H1 (cell line): ENCODE data around the gene TPM1. TPM values are rescaled to one million over a fixed set of nuclear protein-coding genes. Genes with fewer than 3 reads are reported as not detected.
A peak's percentile ranks its signal among the peaks of the same experiment; 100 is the strongest.

Experiments used
- CTCF ChIA-PET: fragments of 300-600 bp; sonication (Branson Sonifier 250); formaldehyde crosslinking; loops from one replicate; lab custom pipeline; 2021; ENCODE audit not compliant: partially characterized antibody; lab: Charles Lee
- POLR2A ChIA-PET: fragments of 300-600 bp; sonication (Branson Sonifier 250); formaldehyde crosslinking; loops from one replicate; lab custom pipeline; 2021; ENCODE audit warnings: inconsistent platforms; ENCODE audit not compliant: partially characterized antibody; lab: Charles Lee
- DNase-seq, 2 experiments: peaks; one replicate each; pipeline versions ENCODE4 v3.0.0 to v3.0.0-alpha.2; 2010 to 2022; ENCODE audit warnings: low spot score in 2 of 2, low read depth in 1 of 2, mixed read lengths in 1 of 2
- FAIRE-seq: peaks from 2 replicates; lab custom pipeline; 2011; peaks lifted over from hg19 to GRCh38; lab: Jason Lieb, UNC
- H2AFZ ChIP-seq: 2 replicates; pipeline ENCODE4 v1.8.1; 2012; ENCODE audit warnings: low read length, inconsistent platforms
- H2AK5ac ChIP-seq: 2 replicates; pipeline ENCODE4 v1.6.1; 2013; ENCODE audit warnings: low read depth, low read length
- H2BK120ac ChIP-seq: replicated peaks from 2 replicates; pipeline ENCODE3; 2013; ENCODE audit warnings: low read depth, low read length, inconsistent platforms
- H2BK12ac ChIP-seq: 2 replicates; pipeline ENCODE4 v1.6.1; 2013; ENCODE audit warnings: low read depth, low read length
- H2BK15ac ChIP-seq: 2 replicates; pipeline ENCODE4 v1.6.1; 2013; ENCODE audit warnings: low read length
- H2BK20ac ChIP-seq: 2 replicates; pipeline ENCODE4 v1.6.1; 2013; ENCODE audit warnings: low read length
- H2BK5ac ChIP-seq: 2 replicates; pipeline ENCODE4 v1.6.1; 2013; ENCODE audit warnings: low read depth, low read length
- H3K14ac ChIP-seq: 2 replicates; pipeline ENCODE4 v1.6.1; 2013; ENCODE audit warnings: inconsistent platforms; ENCODE audit not compliant: insufficient read length
- H3K18ac ChIP-seq: 2 replicates; pipeline ENCODE4 v1.6.1; 2013; ENCODE audit warnings: low read length; ENCODE audit errors: extremely low read depth
- H3K23ac ChIP-seq: 2 replicates; pipeline ENCODE4 v1.6.1; 2013; ENCODE audit warnings: inconsistent platforms; ENCODE audit not compliant: insufficient read length
- H3K23me2 ChIP-seq: 2 replicates; pipeline ENCODE4 v1.6.1; 2013; ENCODE audit warnings: low read depth, low read length
- H3K27ac ChIP-seq: 2 replicates; pipeline ENCODE4 v1.6.1; 2011; ENCODE audit warnings: low read depth, low read length, inconsistent platforms
- H3K27me3 ChIP-seq, 4 experiments: replicated peaks in 1 of 4; 1 replicate in 1 of 4; 2 replicates in 3 of 4; pipeline versions ENCODE4 v1.6.1 to v1.8.1; 2011 to 2013; ENCODE audit warnings: low read length in 3 of 4, mild to moderate bottlenecking in 3 of 4, inconsistent platforms in 2 of 4, mixed read lengths in 2 of 4, moderate library complexity in 1 of 4; ENCODE audit not compliant: control insufficient read depth in 3 of 4, insufficient read depth in 3 of 4; ENCODE audit errors: extremely low read depth in 1 of 4
- H3K36me3 ChIP-seq, 4 experiments: 2 replicates each; pipeline versions ENCODE4 v1.6.1 to v1.8.1; 2011 to 2013; ENCODE audit warnings: mild to moderate bottlenecking in 4 of 4, low read length in 3 of 4, moderate library complexity in 2 of 4, control low read depth in 1 of 4, inconsistent platforms in 1 of 4; ENCODE audit not compliant: insufficient read depth in 4 of 4, control insufficient read depth in 2 of 4
- H3K4ac ChIP-seq: replicated peaks from 2 replicates; pipeline ENCODE3; 2013; ENCODE audit warnings: low read length, low read depth, mixed read lengths, inconsistent platforms; ENCODE audit not compliant: insufficient read length
- H3K4me1 ChIP-seq, 4 experiments: replicated peaks in 1 of 4; 1 replicate in 1 of 4; 2 replicates in 3 of 4; pipeline versions ENCODE4 v1.6.1 to v1.8.1; 2011 to 2013; ENCODE audit warnings: low read length in 3 of 4, inconsistent platforms in 2 of 4, mixed read lengths in 1 of 4; ENCODE audit not compliant: insufficient read depth in 4 of 4, control insufficient read depth in 3 of 4
- H3K4me2 ChIP-seq, 2 experiments: 2 replicates each; pipeline versions ENCODE4 v1.6.1 to v1.8.1; 2011 to 2013; ENCODE audit warnings: low read depth in 2 of 2, low read length in 2 of 2, control low read depth in 1 of 2, inconsistent platforms in 1 of 2, mild to moderate bottlenecking in 1 of 2; ENCODE audit not compliant: insufficient read depth in 1 of 2
- H3K4me3 ChIP-seq, 4 experiments: fragments of 200-600, 300-600 bp in 1 of 4; sonication (generic), shearing (Covaris generic), sonication (Bioruptor Twin) in 1 of 4; 2 replicates each; pipeline versions ENCODE4 v1.5.1 to v1.8.1; 2011 to 2016; ENCODE audit warnings: low read length in 4 of 4, low read depth in 3 of 4, control low read depth in 2 of 4, inconsistent platforms in 2 of 4, mild to moderate bottlenecking in 2 of 4, mixed read lengths in 1 of 4, moderate library complexity in 1 of 4; ENCODE audit not compliant: insufficient read depth in 2 of 4; ENCODE audit errors: extremely low read depth in 1 of 4
- H3K56ac ChIP-seq: replicated peaks from 2 replicates; pipeline ENCODE3; 2013; ENCODE audit warnings: low read depth, mild to moderate bottlenecking, mixed read lengths, low read length, inconsistent platforms; ENCODE audit not compliant: insufficient read length
- H3K79me1 ChIP-seq: 2 replicates; pipeline ENCODE4 v1.6.1; 2013; ENCODE audit warnings: low read depth, low read length, control low read depth
- H3K79me2 ChIP-seq, 2 experiments: 2 replicates each; pipeline versions ENCODE4 v1.6.1 to v1.8.1; 2012 to 2013; ENCODE audit warnings: low read length in 2 of 2, mild to moderate bottlenecking in 2 of 2, inconsistent platforms in 1 of 2; ENCODE audit not compliant: insufficient read depth in 2 of 2, control insufficient read depth in 1 of 2
- H3K9ac ChIP-seq, 4 experiments: replicated peaks in 1 of 4; 1 replicate in 1 of 4; 2 replicates in 3 of 4; pipeline versions ENCODE4 v1.6.1 to v1.8.1; 2011 to 2013; ENCODE audit warnings: low read depth in 3 of 4, low read length in 3 of 4, control low read depth in 2 of 4, mild to moderate bottlenecking in 2 of 4, moderate library complexity in 2 of 4, inconsistent platforms in 1 of 4; ENCODE audit errors: extremely low read depth in 1 of 4
- H3K9me3 ChIP-seq, 2 experiments: 2 replicates each; pipeline versions ENCODE4 v1.6.1 to v1.8.1; 2012 to 2013; ENCODE audit warnings: mild to moderate bottlenecking in 2 of 2, moderate library complexity in 2 of 2, control low read depth in 1 of 2, inconsistent platforms in 1 of 2, low read depth in 1 of 2, low read length in 1 of 2, mixed read lengths in 1 of 2; ENCODE audit not compliant: insufficient read depth in 2 of 2
- H4K20me1 ChIP-seq, 2 experiments: replicated peaks in 1 of 2; 2 replicates each; pipeline versions ENCODE3 to v1.8.1; 2011 to 2013; ENCODE audit warnings: inconsistent platforms in 2 of 2, low read length in 2 of 2, mild to moderate bottlenecking in 1 of 2; ENCODE audit not compliant: insufficient read depth in 2 of 2, control insufficient read depth in 1 of 2
- H4K5ac ChIP-seq: 2 replicates; pipeline ENCODE4 v1.6.1; 2013; ENCODE audit warnings: low read length, low read depth, mixed read lengths, inconsistent platforms; ENCODE audit not compliant: insufficient read length
- H4K8ac ChIP-seq: 2 replicates; pipeline ENCODE4 v1.8.0; 2013; ENCODE audit warnings: mild to moderate bottlenecking, moderate library complexity, low read length, inconsistent platforms; ENCODE audit not compliant: insufficient read depth; ENCODE audit errors: extremely low read depth
- H4K91ac ChIP-seq: replicated peaks from 2 replicates; pipeline ENCODE3; 2013; ENCODE audit warnings: low read length, mixed read lengths, inconsistent platforms; ENCODE audit not compliant: insufficient read length
- BACH1 ChIP-seq: IDR thresholded peaks from 2 replicates; pipeline ENCODE4 v1.6.1; 2012; ENCODE audit warnings: low read length, improper control_type of control experiment
- BCL11A ChIP-seq, 2 experiments: IDR thresholded peaks; one replicate each; pipeline ENCODE4 v1.6.1; 2011; ENCODE audit warnings: low read depth in 2 of 2, low read length in 2 of 2, mild to moderate bottlenecking in 2 of 2
- CHD2 ChIP-seq: IDR thresholded peaks from 2 replicates; pipeline ENCODE4 v1.6.1; 2012; ENCODE audit warnings: low read length, improper control_type of control experiment
- CTBP2 ChIP-seq: IDR thresholded peaks from 2 replicates; pipeline ENCODE4 v1.7.0; 2011; ENCODE audit warnings: borderline replicate concordance, mild to moderate bottlenecking, moderate library complexity, mixed read lengths, low read length; ENCODE audit not compliant: insufficient read depth, insufficient read length
- FOSL1 ChIP-seq: IDR thresholded peaks from 2 replicates; pipeline ENCODE4 v1.6.1; 2011; ENCODE audit warnings: mild to moderate bottlenecking, low read depth, low read length, moderate library complexity; ENCODE audit not compliant: insufficient read depth
- JUND ChIP-seq: IDR thresholded peaks from 2 replicates; pipeline ENCODE4 v1.6.1; 2011; ENCODE audit warnings: mild to moderate bottlenecking, improper control_type of control experiment, low read length
- KDM1A ChIP-seq: fragments of 200-600, 300-600 bp; sonication (generic); IDR thresholded peaks from 2 replicates; pipeline ENCODE4 v1.7.1; 2016; ENCODE audit warnings: mild to moderate bottlenecking, low read length, borderline replicate concordance
- POU5F1 ChIP-seq: IDR thresholded peaks from 2 replicates; pipeline ENCODE4 v1.6.1; 2011; ENCODE audit warnings: low read depth, mild to moderate bottlenecking, low read length, moderate library complexity
- RFX5 ChIP-seq: IDR thresholded peaks from 2 replicates; pipeline ENCODE4 v1.6.1; 2011; ENCODE audit warnings: low read depth, low read length, improper control_type of control experiment, borderline replicate concordance
- SIX5 ChIP-seq: IDR thresholded peaks from 2 replicates; pipeline ENCODE4 v1.6.1; 2011; ENCODE audit warnings: mild to moderate bottlenecking, low read depth, low read length
- SP4 ChIP-seq: IDR thresholded peaks from 2 replicates; pipeline ENCODE4 v1.6.1; 2012; ENCODE audit warnings: low read length, inconsistent platforms
- WGBS, 2 experiments: shearing (Covaris generic) in 1 of 2; methylation state at CpG; one replicate each; pipeline versions ENCODE4 v1.1.6 to v1.1.7; 2013 to 2015; ENCODE audit warnings: low lambda C conversion rate in 2 of 2, mixed read lengths in 2 of 2, inconsistent platforms in 1 of 2, low coverage in 1 of 2, missing lambda C conversion rate in 1 of 2; ENCODE audit not compliant: insufficient replicate concordance in 2 of 2, insufficient coverage in 1 of 2, insufficient read length in 1 of 2; ENCODE audit errors: extremely low coverage in 1 of 2, missing lambda C conversion rate in 1 of 2; 5-methylcytosine and 5-hydroxymethylcytosine counted together
- polyA plus RNA-seq, 7 experiments: library from polyadenylated mRNA; depleted of rRNA in 3 of 7; stranded (reverse) in 5 of 7; unstranded in 2 of 7; fragments of >200 nt in 5 of 7; fragments of 200-250 nt in 2 of 7; gene quantifications; 1 replicate in 5 of 7; 2 replicates in 1 of 7; 4 replicates in 1 of 7; pipeline versions ENCODE4 v1.2.1 to v1.2.3, GENCODE V29; 2011 to 2013; ENCODE audit warnings: missing spikeins in 2 of 7, mixed read lengths in 2 of 7
- total RNA-seq: library from RNA; stranded (reverse); fragmentation: NEBNext Ultra II Directional; extraction: Animal tissue kit (Norgen Biotek cat#: 25700); gene quantifications from 2 replicates; pipeline ENCODE4 v1.2.1, GENCODE V29; 2021

The TPM1 gene
- total and polyA plus RNA-seq, 2 of the 8 experiments (the other 6 are each of a cell fraction or from before 2014, with no cell fraction given), result 258 to 579 TPM

DNA sequence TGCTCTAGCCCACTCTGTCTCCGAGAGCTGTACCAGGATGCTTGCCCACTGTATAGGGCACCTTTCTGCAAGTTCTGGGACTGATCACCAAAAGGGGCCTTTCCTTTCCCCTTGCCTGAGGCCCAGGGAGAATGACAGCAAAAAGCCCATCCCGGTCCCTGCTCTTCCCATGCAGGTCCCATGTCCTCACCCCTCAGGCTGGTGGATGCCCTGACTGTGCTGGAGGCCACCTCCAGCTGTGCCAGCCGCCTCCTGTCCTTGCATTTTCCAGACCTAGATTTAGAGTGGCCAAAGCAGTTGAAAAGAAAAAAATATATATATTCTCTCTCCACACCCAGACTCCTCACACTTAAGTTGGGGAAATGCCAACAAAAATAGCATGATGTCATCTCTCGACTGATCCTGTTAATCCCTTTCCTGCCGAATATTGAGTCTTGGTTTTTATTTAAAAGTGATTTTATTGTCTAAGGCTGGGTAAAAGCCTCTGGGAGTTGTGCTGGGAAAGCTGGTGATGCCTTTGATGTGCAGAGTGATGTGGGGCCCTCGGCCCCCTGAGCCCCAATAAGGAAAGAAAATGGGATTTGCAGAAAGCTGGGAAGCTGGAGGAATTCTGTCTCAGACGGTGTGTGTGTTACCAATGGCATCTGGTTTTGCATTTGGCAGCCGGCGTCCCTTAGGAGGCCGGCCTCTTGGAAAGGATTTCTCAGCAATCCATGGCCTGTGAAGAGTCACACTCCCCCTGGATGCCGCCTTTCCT is 29.3 kb upstream of the TPM1 start:
- no peak for DNase-seq
- Histone ChIP-seq H3K9me3 (peaks cover 5 to 7% of the 10 kb centered on the region in 2 experiments; a peak in 2 of 4 replicates), H3K56ac (no peak overlapping the region), H2BK12ac (no peak overlapping the region), H2BK5ac (no peak overlapping the region), H3K4me1 (peaks cover 0 to 3% (median 1%) of the 10 kb centered on the region in 4 experiments; a peak in 3 of 7 replicates), H3K23me2 (no peaks in the 10 kb centered on the region), H2BK15ac (no peak overlapping the region), H3K9ac (no peak overlapping the region), H4K5ac (no peak overlapping the region), H3K79me1 (no peaks in the 10 kb centered on the region), H3K23ac (no peak overlapping the region), H3K18ac (no peak overlapping the region), H3K4me3 (no peak overlapping the region), H2AK5ac (no peak overlapping the region)
- TF ChIP-seq BACH1, result no peak
- no peak for TF ChIP-seq CTBP2
- TF ChIP-seq POU5F1, result no peak
- no peak for TF ChIP-seq JUND
- no peak for TF ChIP-seq RFX5
- TF ChIP-seq FOSL1, result no peak
- no peak for TF ChIP-seq CHD2
- no peak for TF ChIP-seq KDM1A
- TF ChIP-seq SIX5, result no peak
- TF ChIP-seq BCL11A (IDR thresholded peaks at IDR 0.05; ENCODE audit: low read depth in 2 of 2, low read length in 2 of 2), result no peak
- TF ChIP-seq SP4, result no peak
- TF ChIP-seq, all 59 proteins: peak for 0
- Histone ChIP-seq H4K8ac (peak overlapping the region; percentile 64; the same call in 1 of the 2 replicates), H3K27ac (no peak overlapping the region), H4K20me1 (no peaks in the 10 kb centered on the region), H4K91ac (no peak overlapping the region), H2BK120ac (no peak overlapping the region), H2BK20ac (no peak overlapping the region), H2AFZ (no peak overlapping the region), H3K36me3 (no peaks in the 10 kb centered on the region), H3K27me3 (no peaks in the 10 kb centered on the region), H3K4me2 (no peak overlapping the region), H3K14ac (no peak overlapping the region), H3K4ac (no peak overlapping the region), H3K79me2 (no peaks in the 10 kb centered on the region)
- FAIRE-seq, result no peak
- CTCF ChIA-PET, result interaction anchor here (1.0 to 1.2 kb wide), 3 partner anchors 13 to 34 kb away, joined by 3 to 4 read pairs (median 3); no protein-coding TSS in a partner anchor
- WGBS, 2 experiments, result 83% methylated on average over 11 of the region's 11 CpGs; no CpG with 5 or more reads in 1 of the 2 experiments
- POLR2A ChIA-PET, result interaction anchor here (1.1 to 3.5 kb wide), 4 partner anchors 29 to 39 kb away, joined by 3 to 11 read pairs (median 4); partner anchors contain the start of gene TPM1
